HG03097 (cell line): ENCODE data around the gene MTMR11.
"Not testable (repeated sequence)": the region's sequence is repeated elsewhere in the genome, so short reads cannot be mapped to it uniquely, and the experiment has no call there.

ENCODE experiments used
- ATAC-seq: cut with Tn5 transposase; IDR thresholded peaks from one replicate; pipeline ENCODE4 v1.9.1; 2021; ENCODE audit not compliant: unreplicated experiment, low FRiP score

Gene MTMR11

DNA sequence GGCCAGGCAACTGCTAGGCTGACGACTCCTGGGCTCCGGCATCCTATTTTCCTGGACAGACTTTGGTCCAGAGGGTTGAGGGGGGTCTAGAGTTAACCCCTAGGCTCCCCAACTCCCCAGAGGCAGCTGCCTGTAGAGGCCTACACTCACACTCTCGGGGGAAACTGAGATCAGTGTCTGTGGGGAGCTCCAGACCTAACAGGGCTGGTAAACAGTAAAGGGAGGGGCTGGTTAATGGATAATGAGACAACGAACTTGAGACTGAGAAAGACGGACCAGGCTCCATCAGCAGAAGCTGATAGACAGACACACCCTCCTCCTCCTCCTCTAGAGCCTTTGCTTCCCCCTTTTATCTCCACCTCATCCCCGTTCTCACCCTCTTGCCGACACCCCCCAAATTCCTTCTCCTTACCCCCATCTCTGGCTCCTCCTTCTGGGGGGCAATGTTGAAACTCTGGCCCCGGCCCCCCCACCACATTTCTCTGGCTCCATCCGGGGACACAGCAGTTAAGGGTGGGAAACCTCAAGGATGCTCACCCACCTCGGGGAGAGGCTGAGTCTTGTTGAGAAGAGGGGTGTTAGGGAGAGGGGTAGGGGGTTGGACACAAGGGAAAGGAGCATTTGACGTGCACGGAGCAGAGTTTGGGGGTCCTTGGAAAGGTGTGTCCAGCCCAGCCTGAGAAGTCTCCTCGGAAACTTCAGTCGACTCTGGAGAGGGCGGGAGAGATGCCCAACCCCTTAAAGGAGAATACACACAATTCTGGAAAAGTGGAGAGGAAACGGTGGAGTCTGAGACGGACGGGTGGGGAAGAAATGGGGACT is at the start of gene MTMR11:
TSS of gene MTMR11 (minus strand) at position 710 of the 822 bp plus-strand sequence. CDS start at position 478, 232 bp downstream.
- no peak for ATAC-seq

DNA sequence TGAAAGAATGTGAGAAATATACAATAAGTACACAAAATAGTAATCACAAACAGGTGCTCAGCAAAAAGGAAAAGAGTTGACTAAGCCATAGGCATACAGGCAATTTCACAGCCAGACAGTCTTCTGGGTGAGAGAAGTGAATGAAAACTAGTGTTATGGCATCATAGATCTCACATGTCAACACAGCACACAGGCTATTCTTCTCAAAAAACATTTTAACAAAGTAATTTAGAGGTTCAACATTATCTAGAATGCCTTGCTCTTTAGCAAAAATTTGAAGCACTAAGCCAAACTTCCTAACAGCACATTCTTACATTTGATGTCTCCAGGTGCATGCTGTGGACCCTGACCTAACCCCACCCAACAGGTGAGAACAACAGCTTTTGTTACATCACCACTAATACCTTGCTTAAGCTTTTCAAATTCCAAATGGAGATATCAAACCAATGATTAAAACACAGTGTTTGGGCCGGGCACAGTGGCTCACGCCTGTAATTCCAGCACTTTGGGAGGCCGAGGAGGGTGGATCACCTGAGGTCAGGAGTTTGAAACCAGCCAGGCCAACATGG is 43.4 kb upstream of the MTMR11 start:
- ATAC-seq, result no peak

- no peak for ATAC-seq
Measured at GRCh38 chr1:149979245-149979971, 42.7 kb upstream of the MTMR11 start.

DNA sequence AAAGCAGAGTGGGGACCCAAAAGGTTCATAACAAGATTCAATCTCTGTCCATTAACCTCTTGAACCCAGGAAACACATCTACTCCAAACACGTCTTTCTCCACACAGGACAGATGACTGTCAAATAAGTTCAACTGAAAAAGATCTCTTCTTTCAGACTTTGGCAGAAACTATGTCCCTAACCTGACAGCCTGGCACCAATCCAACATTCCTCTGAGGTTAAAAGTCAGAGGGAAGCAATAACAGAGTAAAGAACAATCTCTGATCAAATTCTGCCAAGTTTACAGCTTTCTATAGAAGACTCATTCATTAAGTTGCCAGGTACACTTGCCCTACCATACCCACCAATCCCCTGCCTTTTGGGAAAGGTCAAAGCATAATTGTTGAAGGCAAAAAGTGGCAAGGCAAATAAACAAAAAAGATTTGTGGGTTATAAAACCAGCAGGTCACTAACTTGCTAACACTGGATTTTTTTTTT is 41.9 kb upstream of the MTMR11 start:
- ATAC-seq, result no peak

DNA sequence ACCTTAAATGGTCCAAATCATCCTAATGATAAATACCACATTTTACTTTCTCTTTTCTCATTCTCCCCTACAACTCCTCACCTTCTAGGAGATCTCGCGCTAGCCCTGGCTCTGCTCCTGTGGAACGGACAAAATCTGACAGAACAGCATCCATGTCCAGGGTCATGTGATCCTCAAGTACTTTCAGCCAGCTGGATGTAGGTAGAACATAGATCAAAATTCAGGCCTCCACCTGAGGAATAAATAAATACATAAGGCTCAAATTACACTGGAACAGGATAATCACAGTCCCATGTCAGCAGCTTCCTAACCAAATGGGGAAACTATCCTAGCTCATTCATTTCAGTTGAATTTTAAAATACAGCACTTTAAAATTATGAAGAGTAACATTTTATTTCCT is 40.7 kb upstream of the MTMR11 start:
- ATAC-seq, result no peak

DNA sequence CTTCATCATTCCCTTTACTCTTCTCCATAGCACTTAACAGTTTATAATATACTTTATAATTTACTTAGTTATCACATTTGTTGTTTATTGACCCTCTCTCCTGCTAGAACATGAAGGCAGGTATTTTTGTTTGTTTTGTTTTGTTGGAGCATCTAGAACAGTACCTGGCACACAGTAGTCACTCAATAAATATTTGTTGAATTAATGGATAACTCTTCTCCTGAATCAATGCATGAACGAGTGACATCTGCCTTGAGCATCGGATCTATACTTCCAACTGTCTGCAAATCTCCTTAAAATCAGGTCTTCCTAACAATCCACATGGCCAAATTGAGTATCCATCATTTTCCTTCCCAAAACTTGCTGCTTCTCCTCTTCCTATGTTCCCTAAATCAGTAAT is 35.9 kb upstream of the MTMR11 start:
- ATAC-seq, result no peak

DNA sequence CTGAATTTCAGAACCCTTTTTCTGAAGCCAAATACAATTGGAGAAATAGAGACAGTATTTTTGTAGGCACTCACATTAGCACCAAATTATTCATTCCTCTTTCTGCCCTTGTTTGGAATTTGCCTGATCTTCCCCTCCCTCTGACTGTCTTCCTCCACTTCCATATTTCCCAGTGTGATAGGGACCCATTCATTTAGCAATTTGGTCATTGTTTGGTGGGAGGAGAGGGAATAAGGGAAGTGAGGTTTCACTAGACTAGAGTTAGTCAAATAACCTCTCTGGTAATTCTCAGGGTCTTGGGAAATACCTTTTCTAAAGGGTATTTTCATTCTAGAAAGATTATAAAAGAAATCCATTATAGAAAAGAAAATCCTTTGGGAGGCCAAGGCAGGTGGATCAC is 31.0 kb upstream of the MTMR11 start:
- ATAC-seq, result no peak

DNA sequence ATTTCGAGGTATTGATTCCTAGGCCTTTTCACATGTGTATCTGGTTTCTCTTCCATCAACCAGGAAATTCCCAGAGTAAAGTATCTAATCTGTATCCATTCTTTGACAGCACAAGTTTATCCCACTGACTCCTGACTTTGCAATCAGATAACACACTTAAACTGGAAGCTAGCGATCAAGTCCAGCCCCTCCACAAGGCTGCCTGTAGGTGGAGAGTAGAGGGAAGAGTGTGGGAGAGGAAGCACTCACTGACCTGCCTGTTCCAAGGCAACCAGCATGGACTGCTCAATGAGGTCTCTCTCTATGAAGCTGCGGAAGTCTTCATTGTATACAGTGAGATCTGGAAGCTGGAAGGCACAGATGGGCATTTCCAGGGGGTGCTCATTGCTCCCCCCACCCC is 30.4 kb upstream of the MTMR11 start:
- no peak for ATAC-seq

DNA sequence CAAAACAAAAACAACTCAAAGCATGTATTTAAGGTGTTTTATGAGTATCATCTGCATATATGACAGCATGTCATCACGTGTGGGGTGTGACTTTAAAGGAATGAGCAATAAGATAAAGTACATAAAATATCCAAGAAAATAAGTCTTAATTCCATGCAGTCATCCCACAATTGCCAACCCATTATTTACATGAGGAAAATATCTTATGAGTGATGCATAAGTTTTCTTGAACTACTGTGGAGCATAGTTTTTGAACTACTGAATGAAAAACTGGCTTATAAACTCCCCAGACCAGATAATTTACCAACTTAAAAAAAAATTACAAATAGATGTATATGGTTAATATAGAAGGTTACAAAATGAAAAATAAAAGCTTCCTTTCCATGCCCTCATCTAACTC is 29.7 kb upstream of the MTMR11 start:
- ATAC-seq, result no peak

- no peak for ATAC-seq
Measured at GRCh38 chr1:149965440-149965839, 28.8 kb upstream of the MTMR11 start.

DNA sequence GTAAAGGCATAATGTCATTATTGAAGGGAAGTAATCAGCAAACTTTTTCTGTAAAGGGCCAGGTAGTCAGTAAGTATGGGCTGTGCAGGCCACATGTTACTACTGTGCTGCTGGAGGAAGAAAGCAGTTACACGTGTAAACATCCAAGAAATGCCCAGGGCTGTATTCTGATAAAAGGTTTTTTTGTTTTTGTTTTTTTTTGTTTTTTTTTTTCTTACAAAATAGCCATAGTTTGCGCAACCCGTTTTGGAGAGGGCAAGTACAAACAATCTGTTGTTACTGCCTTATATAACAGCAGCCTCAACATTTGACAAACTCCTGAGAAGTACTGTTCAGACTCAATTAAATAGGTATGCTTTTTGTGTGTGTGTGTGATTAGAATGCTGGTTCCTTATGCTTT is 26.7 kb upstream of the MTMR11 start:
- no peak for ATAC-seq

GRCh38 chr1:149962736-149963135 is 26.1 kb upstream of the MTMR11 start:
- ATAC-seq, result no peak

- no peak for ATAC-seq
Measured at GRCh38 chr1:149962039-149962647, 25.5 kb upstream of the MTMR11 start.

DNA sequence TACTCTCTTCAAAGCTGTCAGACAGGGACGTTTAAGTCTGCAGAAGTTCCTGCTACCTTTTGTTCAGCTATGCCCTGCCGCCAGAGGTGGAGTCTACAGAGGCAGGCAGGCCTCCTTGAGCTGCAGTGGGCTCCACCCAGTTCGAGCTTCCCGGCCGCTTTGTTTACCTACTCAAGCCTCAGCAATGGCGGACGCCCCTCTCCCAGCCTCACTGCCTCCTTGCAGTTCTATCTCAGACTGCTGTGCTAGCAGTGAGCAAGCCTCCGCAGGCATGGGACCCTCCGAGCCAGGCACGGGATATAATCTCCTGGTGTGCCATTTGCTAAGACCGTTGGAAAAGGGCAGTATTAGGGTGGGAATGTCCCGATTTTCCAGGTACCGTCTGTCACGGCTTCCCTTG is 20.9 kb upstream of the MTMR11 start:
- ATAC-seq, result not testable (repeated sequence)

- ATAC-seq, result no peak
Measured at GRCh38 chr1:149949911-149950310, 13.2 kb upstream of the MTMR11 start.

GRCh38 chr1:149945206-149945605 is 8.5 kb upstream of the MTMR11 start:
- ATAC-seq, result no peak

DNA sequence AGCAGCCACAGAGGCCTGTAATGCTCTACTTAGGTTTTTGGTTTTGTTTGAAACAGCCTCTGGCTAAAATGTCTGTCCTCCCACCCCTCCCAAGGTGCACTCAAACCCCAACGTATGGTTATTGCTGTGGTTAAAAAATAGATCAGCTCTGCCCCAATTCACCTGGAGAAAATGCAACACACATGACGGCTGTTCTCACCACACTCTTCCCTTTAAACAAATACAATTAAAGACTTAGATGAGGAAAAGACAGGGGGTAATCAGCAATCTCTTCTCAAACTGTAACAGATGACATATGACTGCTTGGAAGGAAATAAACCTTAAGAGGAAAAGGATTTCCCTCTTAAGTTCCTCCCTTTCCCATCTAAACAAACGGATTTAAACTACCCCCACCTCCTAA is 6.2 kb upstream of the MTMR11 start:
- no peak for ATAC-seq

DNA sequence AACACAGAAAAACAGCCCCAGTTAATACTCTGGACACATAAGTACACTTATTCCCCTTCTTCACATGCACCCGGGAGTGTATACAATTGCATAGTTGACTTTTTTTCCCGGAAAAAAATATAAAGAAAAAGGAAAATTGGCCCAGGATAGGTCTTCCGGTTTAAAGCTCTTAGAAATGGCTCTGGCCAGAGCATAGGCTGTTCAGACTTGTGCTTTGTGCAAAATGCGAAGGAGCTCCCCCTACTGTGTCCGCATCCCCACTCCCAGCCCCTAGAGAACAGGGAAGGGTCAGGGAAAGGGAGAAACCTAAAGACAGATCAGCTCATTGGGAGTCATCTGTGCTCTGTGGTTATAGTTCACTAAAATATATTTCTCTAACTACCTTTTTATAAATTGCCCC is 5.5 kb upstream of the MTMR11 start:
- no peak for ATAC-seq

GRCh38 chr1:149940427-149940826 is 3.7 kb upstream of the MTMR11 start:
- ATAC-seq, result no peak

GRCh38 chr1:149938668-149939003 is 2.0 kb upstream of the MTMR11 start:
- not testable (repeated sequence) for ATAC-seq

- ATAC-seq, result no peak
Measured at GRCh38 chr1:149937759-149938158, 1.1 kb upstream of the MTMR11 start.
